ENCODE data around the gene MYO5A. TPM values are rescaled to one million over a fixed set of nuclear protein-coding genes. Genes with fewer than 3 reads are reported as not detected.

MYO5A gene
- polyA plus RNA-seq, 1 of the 3 experiments (the other 2 are of a cell fraction), result 11.0 TPM

DNA sequence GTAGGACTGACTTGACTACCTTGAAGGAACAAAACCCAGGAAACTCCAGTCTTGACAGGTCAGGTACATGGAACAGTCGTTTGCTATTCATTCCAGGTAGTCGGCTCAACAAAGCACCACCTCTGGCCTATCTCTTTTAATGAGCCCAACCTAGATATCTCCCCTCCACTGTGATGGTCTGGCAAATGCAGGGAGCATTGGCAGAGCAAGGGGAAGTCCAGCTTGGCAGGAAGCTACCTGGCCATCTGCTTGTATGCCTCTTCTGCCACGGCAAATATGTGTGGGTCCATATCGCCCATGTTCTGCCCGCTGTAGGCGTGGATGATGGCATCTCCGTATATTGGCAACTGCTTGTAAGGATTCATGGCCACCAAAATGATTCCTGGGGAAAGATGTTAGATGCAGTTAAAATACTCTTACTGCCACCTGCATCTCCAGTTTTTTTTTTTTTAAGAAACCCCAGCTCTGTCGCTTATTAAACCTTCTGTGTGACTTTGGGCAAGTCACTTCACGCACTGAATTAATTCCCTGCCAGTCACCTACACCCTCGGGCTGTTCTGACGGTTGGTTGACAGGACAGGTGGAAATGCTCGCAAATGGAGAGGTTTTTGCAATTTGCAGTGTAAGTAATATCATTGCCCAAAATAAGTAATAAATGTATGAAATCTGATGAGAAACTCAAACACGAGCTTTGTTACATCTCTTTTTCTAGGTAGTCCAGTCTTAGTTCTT lies 249.9 kb downstream of the MYO5A start:
- H3K9me3 ChIP-seq, result no peaks in the 10 kb centered on the region
- no peaks in the 10 kb centered on the region for H3F3A ChIP-seq (replicated peaks; ENCODE audit: insufficient read depth)
- H3K9ac ChIP-seq, result no peak overlapping the region
- POLR2A ChIA-PET, result no interaction called here
- no peak overlapping the region for H2AFZ ChIP-seq (ENCODE audit: low read depth)
- peaks cover 0 to 15% of the 10 kb centered on the region in 2 experiments; a peak in 1 of 4 replicates for H3K4me1 ChIP-seq (ENCODE audit: control insufficient read depth in 1 of 2, insufficient read depth in 2 of 2, low read depth in 1 of 2, low read length in 1 of 2)
- no peaks in the 10 kb centered on the region for H3K79me2 ChIP-seq (ENCODE audit: insufficient read depth)
- H3K9me2 ChIP-seq, result no peaks in the 10 kb centered on the region
- DNase-seq, result no peak
- no peak overlapping the region for H3K4me3 ChIP-seq (ENCODE audit: low read depth in 2 of 2, low read length in 1 of 2)
- H3K27me3 ChIP-seq (ENCODE audit: insufficient read depth), result no peaks in the 10 kb centered on the region
- H3K36me3 ChIP-seq (replicated peaks in 1 of 2; ENCODE audit: control insufficient read depth in 1 of 2, insufficient read depth in 2 of 2, low read length in 1 of 2), result no peaks in the 10 kb centered on the region
- TF ChIP-seq EZH2phosphoT487 (IDR thresholded peaks at IDR 0.05; ENCODE audit: borderline replicate concordance, low read depth), result no peak
- TF ChIP-seq POLR2AphosphoS5 (IDR thresholded peaks at IDR 0.05; ENCODE audit: low read depth, low read length), result no peak
- no peak for TF ChIP-seq MEF2A (IDR thresholded peaks at IDR 0.05; ENCODE audit: borderline replicate concordance, low read depth)
- TF ChIP-seq RAD21 (IDR thresholded peaks at IDR 0.05; ENCODE audit: low read length), result no peak
- no peak for TF ChIP-seq EP300 (IDR thresholded peaks at IDR 0.05; ENCODE audit: borderline replicate concordance in 1 of 2, low read depth in 1 of 2, low read length in 1 of 2)
- no peak for TF ChIP-seq FOXM1 (IDR thresholded peaks at IDR 0.05; ENCODE audit: low read depth)
- TF ChIP-seq NRF1 (IDR thresholded peaks at IDR 0.05; ENCODE audit: low read depth, low read length), result no peak
- H3K4me2 ChIP-seq, result no peak overlapping the region
- CTCF ChIA-PET, result interaction anchor here (0.9 to 2.0 kb wide), 5 partner anchors 18 to 52 kb away, joined by 3 to 8 read pairs (median 3); no protein-coding TSS in a partner anchor
- no peaks in the 10 kb centered on the region for H4K20me1 ChIP-seq (ENCODE audit: insufficient read depth)
- WGBS (ENCODE audit: low lambda C conversion rate), result 87% methylated on average over 12 of the region's 13 CpGs
- no peak overlapping the region for H3K27ac ChIP-seq (ENCODE audit: low read depth in 2 of 2, low read length in 1 of 2)

DNA sequence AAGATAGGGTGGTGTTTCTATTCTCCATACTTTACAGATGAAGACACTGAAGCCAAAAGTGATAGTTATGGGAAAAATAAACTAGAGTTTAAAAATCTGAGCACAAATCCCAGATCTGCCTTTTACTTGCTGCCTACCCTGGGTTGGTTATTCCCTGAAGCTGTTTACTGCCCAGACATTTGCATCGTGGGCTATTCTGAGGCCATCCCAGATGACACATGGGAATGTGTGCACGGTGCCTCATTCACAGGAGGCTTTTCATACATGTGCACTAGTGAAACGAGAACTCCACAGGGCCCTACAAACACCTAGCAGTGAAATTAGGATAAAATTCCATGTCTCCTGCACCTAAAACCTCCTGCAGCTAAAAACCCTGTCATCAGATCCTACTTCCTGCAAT lies 250.5 kb downstream of the MYO5A start:
- POLR2A ChIA-PET, result no interaction called here
- Histone ChIP-seq H3K27me3 (ENCODE audit: insufficient read depth) (no peaks in the 10 kb centered on the region), H3K79me2 (ENCODE audit: insufficient read depth) (no peaks in the 10 kb centered on the region), H3K9ac (no peak overlapping the region), H4K20me1 (ENCODE audit: insufficient read depth) (no peaks in the 10 kb centered on the region), H2AFZ (ENCODE audit: low read depth) (no peak overlapping the region), H3F3A (replicated peaks; ENCODE audit: insufficient read depth) (no peaks in the 10 kb centered on the region), H3K9me2 (no peaks in the 10 kb centered on the region), H3K4me1 (ENCODE audit: control insufficient read depth in 1 of 2, insufficient read depth in 2 of 2, low read depth in 1 of 2, low read length in 1 of 2) (peaks cover 0 to 15% of the 10 kb centered on the region in 2 experiments; a peak in 1 of 4 replicates), H3K9me3 (no peaks in the 10 kb centered on the region), H3K36me3 (replicated peaks in 1 of 2; ENCODE audit: control insufficient read depth in 1 of 2, insufficient read depth in 2 of 2, low read length in 1 of 2) (no peaks in the 10 kb centered on the region), H3K27ac (ENCODE audit: low read depth in 2 of 2, low read length in 1 of 2) (no peak overlapping the region), H3K4me3 (ENCODE audit: low read depth in 2 of 2, low read length in 1 of 2) (no peak overlapping the region), H3K4me2 (no peak overlapping the region)
- DNase-seq, result no peak
- 61% methylated on average over 3 of the region's 3 CpGs for WGBS (ENCODE audit: low lambda C conversion rate)
- CTCF ChIA-PET, result interaction anchor here (1.1 to 2.0 kb wide), 2 partner anchors 17 to 21 kb away, joined by 3 to 8 read pairs; no protein-coding TSS in a partner anchor
- no peak for TF ChIP-seq FOXM1 (IDR thresholded peaks at IDR 0.05; ENCODE audit: low read depth)
- no peak for TF ChIP-seq NFIC (IDR thresholded peaks at IDR 0.05; ENCODE audit: borderline replicate concordance)
- no peak for TF ChIP-seq TCF12 (IDR thresholded peaks at IDR 0.05)
- TF ChIP-seq FOSL2 (IDR thresholded peaks at IDR 0.05; ENCODE audit: borderline replicate concordance, low read depth), result no peak
- TF ChIP-seq, protein P1, sequence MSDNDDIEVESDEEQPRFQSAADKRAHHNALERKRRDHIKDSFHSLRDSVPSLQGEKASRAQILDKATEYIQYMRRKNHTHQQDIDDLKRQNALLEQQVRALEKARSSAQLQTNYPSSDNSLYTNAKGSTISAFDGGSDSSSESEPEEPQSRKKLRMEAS (IDR thresholded peaks at IDR 0.05; ENCODE audit: low read depth), result no peak
- TF ChIP-seq, protein P2, sequence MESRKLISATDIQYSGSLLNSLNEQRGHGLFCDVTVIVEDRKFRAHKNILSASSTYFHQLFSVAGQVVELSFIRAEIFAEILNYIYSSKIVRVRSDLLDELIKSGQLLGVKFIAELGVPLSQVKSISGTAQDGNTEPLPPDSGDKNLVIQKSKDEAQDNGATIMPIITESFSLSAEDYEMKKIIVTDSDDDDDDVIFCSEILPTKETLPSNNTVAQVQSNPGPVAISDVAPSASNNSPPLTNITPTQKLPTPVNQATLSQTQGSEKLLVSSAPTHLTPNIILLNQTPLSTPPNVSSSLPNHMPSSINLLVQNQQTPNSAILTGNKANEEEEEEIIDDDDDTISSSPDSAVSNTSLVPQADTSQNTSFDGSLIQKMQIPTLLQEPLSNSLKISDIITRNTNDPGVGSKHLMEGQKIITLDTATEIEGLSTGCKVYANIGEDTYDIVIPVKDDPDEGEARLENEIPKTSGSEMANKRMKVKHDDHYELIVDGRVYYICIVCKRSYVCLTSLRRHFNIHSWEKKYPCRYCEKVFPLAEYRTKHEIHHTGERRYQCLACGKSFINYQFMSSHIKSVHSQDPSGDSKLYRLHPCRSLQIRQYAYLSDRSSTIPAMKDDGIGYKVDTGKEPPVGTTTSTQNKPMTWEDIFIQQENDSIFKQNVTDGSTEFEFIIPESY (IDR thresholded peaks at IDR 0.05; ENCODE audit: borderline replicate concordance, low read depth), result no peak
- TF ChIP-seq, protein P3, sequence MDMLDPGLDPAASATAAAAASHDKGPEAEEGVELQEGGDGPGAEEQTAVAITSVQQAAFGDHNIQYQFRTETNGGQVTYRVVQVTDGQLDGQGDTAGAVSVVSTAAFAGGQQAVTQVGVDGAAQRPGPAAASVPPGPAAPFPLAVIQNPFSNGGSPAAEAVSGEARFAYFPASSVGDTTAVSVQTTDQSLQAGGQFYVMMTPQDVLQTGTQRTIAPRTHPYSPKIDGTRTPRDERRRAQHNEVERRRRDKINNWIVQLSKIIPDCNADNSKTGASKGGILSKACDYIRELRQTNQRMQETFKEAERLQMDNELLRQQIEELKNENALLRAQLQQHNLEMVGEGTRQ (IDR thresholded peaks at IDR 0.05; ENCODE audit: borderline replicate concordance, low read depth, low read length), result no peak
- TF ChIP-seq MEF2A (IDR thresholded peaks at IDR 0.05; ENCODE audit: borderline replicate concordance, low read depth), result no peak
- TF ChIP-seq GATA2 (CRISPR knock-in tag; IDR thresholded peaks at IDR 0.05), result no peak
- TF ChIP-seq YY1 (IDR thresholded peaks at IDR 0.05; ENCODE audit: low read depth), result no peak
- TF ChIP-seq ELF1 (IDR thresholded peaks at IDR 0.05), result no peak
- TF ChIP-seq EP300 (IDR thresholded peaks at IDR 0.05; ENCODE audit: borderline replicate concordance in 1 of 2, low read depth in 1 of 2, low read length in 1 of 2), result no peak
- TF ChIP-seq CHD2 (IDR thresholded peaks at IDR 0.05; ENCODE audit: low read length, partially characterized antibody), result no peak

Measured in SK-N-SH (cell line).